Measurements from ENCODE around the gene SCNN1B.

GRCh38 chr16:23387666-23388065, 85.6 kb downstream of the SCNN1B start:
- TF ChIP-seq CTCF (conservative IDR thresholded peaks at IDR 0.05 in 1 of 2, IDR thresholded peaks at IDR 0.05 in 1 of 2; ENCODE audit: low read depth in 1 of 2, low read length in 2 of 2) (no peak), EZH2 (IDR thresholded peaks at IDR 0.05; ENCODE audit: low read length, missing control alignments) (no peak)
